ENCODE results near the gene ARL4A. TPM values are rescaled to one million over a fixed set of nuclear protein-coding genes. Genes with fewer than 3 reads are reported as not detected.

ARL4A gene, protein sequence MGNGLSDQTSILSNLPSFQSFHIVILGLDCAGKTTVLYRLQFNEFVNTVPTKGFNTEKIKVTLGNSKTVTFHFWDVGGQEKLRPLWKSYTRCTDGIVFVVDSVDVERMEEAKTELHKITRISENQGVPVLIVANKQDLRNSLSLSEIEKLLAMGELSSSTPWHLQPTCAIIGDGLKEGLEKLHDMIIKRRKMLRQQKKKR
- total RNA-seq (10 to 100 TPM; 12.8 to 21.4 (median 14.5) TPM), polyA plus RNA-seq (10 to 100 TPM; 10.5 to 25.9 TPM)
- long read RNA-seq, donor 1, partial matches to known transcripts, result 0 of 7 reads
- long read RNA-seq, donor 1, other reads (novel, unspliced or antisense), result 1 of 7 reads
- long read RNA-seq, donor 2, transcript ARL4A-201 (2 exons, 1,147 nt), result major isoform, 6 of 18 reads
- long read RNA-seq, donor 2, transcript ARL4A-204 (2 exons, 1,144 nt), result minor isoform, 5 of 18 reads
- long read RNA-seq, donor 2, partial matches to known transcripts, result 0 of 18 reads
- long read RNA-seq, donor 2, other reads (novel, unspliced or antisense), result 2 of 18 reads
- long read RNA-seq, donor 3, transcript ARL4A-201 (2 exons, 1,147 nt), result major isoform, 5 of 15 reads
- long read RNA-seq, donor 3, transcript ARL4A-204 (2 exons, 1,144 nt), result major isoform, 5 of 15 reads
- long read RNA-seq, donor 3, partial matches to known transcripts, result 0 of 15 reads
- long read RNA-seq, donor 3, other reads (novel, unspliced or antisense), result 1 of 15 reads

GRCh38 chr7:12686891-12687717, at the start of gene ARL4A:
TSS of gene ARL4A (plus strand) at chr7:12687633. CDS start at chr7:12688255, 622 bp downstream.
- intact Hi-C loops (cut with DNase I), result loop anchor here (1.0 to 10.0 kb wide), 27 partner anchors 40 to 578 kb away; no protein-coding TSS in a partner anchor
- DNase-seq (peak; percentile 98 to 100 (median 99)), ATAC-seq (peak; percentile 96 to 98 (median 98))
- Histone ChIP-seq H3K27me3 (no peaks in the 10 kb centered on the region), H3K9me3 (no peaks in the 10 kb centered on the region), H3K4me3 (peak within 1 kb of the TSS; percentile 67 to 97 (median 87)), H3K36me3 (no peaks in the 10 kb centered on the region), H3K4me1 (peaks cover 0 to 21% (median 12%) of the 10 kb centered on the region in 12 donors), H3K27ac (peak within 1 kb of the TSS; percentile 49 to 93 (median 88))
- 0 to 1% (median 0%) methylated on average over 47 to 73 of the region's 73 CpGs for WGBS, 4 donors
- TF ChIP-seq CTCF (IDR thresholded peaks at IDR 0.05) (peak in 11 of 12 donors; percentile 9 to 68 (median 48)), POLR2A (IDR thresholded peaks at IDR 0.05) (peak; percentile 76 to 92)

- H3K9me3 ChIP-seq, result no peaks in the 10 kb centered on the region
- peaks cover 0 to 14% (median 0%) of the 10 kb centered on the region in 12 donors for H3K4me1 ChIP-seq
- TF ChIP-seq POLR2A (IDR thresholded peaks at IDR 0.05), result no peak
- no peak for TF ChIP-seq CTCF (IDR thresholded peaks at IDR 0.05)
- WGBS, 4 donors, result 30 to 52% (median 41%) methylated on average over 4 of the region's 4 CpGs
- intact Hi-C loops (cut with DNase I), result loop anchor here (1.0 to 10.0 kb wide), 10 partner anchors 44 to 625 kb away; partner anchors contain the start of gene ARL4A (in 1 of the 10)
- H3K36me3 ChIP-seq, result no peaks in the 10 kb centered on the region
- ATAC-seq, result peak in 2 of 4 donors; percentile 65 to 89
- H3K27ac ChIP-seq, result peak overlapping the region in 3 of 12 donors; percentile 6 to 51 (median 36)
- no peak overlapping the region for H3K4me3 ChIP-seq
- peak in 1 of 5 donors; percentile 36 for DNase-seq
- H3K27me3 ChIP-seq, result peaks cover 0 to 9% (median 0%) of the 10 kb centered on the region in 9 donors
These were observed 49.4 kb upstream of the ARL4A start for GRCh38 chr7:12637819-12638592.

DNA sequence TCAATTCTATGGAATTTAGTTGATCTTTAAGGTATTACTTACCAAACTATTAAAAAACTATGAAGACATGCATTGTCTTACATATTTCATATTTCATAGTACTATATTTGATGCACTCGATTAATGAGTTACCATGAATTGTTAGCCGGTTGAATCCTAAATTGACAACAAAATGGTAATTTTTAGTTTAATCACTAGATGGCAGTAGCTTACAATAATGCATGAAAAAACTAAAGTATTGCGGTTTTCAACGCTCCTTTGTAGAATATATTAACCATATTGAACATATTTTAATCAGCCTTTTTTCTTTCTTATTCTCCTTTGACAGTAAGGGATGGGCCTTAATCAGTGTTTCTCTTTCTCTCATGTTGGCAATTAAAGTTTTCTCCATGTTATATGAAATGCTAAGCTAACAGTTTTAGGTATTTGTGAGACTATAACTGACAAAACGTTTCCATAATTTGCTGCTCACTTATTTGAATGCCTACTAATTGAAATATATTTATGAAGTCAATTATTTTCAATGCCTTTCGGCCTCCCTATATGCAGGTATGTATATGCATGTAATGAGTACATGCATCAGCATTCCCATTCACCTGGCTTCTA, 48.5 kb upstream of the ARL4A start:
- DNase-seq, result no peak
- Histone ChIP-seq H3K27me3 (peaks cover 0 to 5% (median 0%) of the 10 kb centered on the region in 9 donors), H3K36me3 (no peaks in the 10 kb centered on the region), H3K9me3 (no peaks in the 10 kb centered on the region), H3K4me1 (peaks cover 0 to 14% (median 0%) of the 10 kb centered on the region in 12 donors), H3K27ac (no peak overlapping the region), H3K4me3 (no peak overlapping the region)
- 17 to 23% (median 20%) methylated on average over 6 of the region's 6 CpGs for WGBS, 4 donors
- intact Hi-C loops (cut with DNase I), result loop anchor here (1.0 to 10.0 kb wide), 10 partner anchors 43 to 624 kb away; partner anchors contain the start of gene ARL4A (in 1 of the 10)
- ATAC-seq, result peak in 2 of 4 donors; percentile 36 to 67
- TF ChIP-seq CTCF (IDR thresholded peaks at IDR 0.05), result peak; percentile 55 to 86 (median 68)
- TF ChIP-seq POLR2A (IDR thresholded peaks at IDR 0.05), result no peak

Measured in heart left ventricle (tissue), 16 donors.